Vagina (tissue), 2 donors: ENCODE results near the gene PDCD1. TPM values are rescaled to one million over a fixed set of nuclear protein-coding genes. Genes with fewer than 3 reads are reported as not detected.
A peak's percentile ranks its signal among the peaks of the same experiment; 100 is the strongest.

Experiments
- DNase-seq, 2 donors: peaks; one replicate each; pipeline ENCODE4 v3.0.0-alpha.2; 2017; ENCODE audit errors: extremely low spot score in 2 of 2
- H3K27ac ChIP-seq: fragments of 200-600 bp; sonication (generic); one replicate; pipeline ENCODE4 v1.5.1; 2019
- H3K27me3 ChIP-seq: fragments of 200-600 bp; sonication (generic); one replicate; pipeline ENCODE4 v1.5.1; 2019
- H3K36me3 ChIP-seq, 2 donors: fragments of 200-600 bp; sonication (generic); one replicate each; pipeline ENCODE4 v1.5.1; 2017 to 2019
- H3K4me1 ChIP-seq: fragments of 200-600 bp; sonication (generic); one replicate; pipeline ENCODE4 v1.5.1; 2019
- H3K4me3 ChIP-seq, 2 donors: fragments of 200-600 bp; sonication (generic); 1 replicate in 1 of 2; 2 replicates in 1 of 2; pipeline ENCODE4 v1.5.1; 2016 to 2019
- H3K9me3 ChIP-seq: fragments of 200-600 bp; sonication (generic); one replicate; pipeline ENCODE4 v1.5.1; 2019
- POLR2A ChIP-seq, 2 donors: fragments of 450-650 bp; IDR thresholded peaks; one replicate each; pipeline ENCODE4 v1.6.1; 2017; ENCODE audit warnings: antibody characterized with exemption in 2 of 2, mild to moderate bottlenecking in 2 of 2, moderate library complexity in 2 of 2
- POLR2AphosphoS5 ChIP-seq, 2 donors: sonication (generic); formaldehyde crosslinking; IDR thresholded peaks; one replicate each; pipeline ENCODE4 v1.9.0; 2017; ENCODE audit warnings: antibody characterized with exemption in 2 of 2, mild to moderate bottlenecking in 2 of 2, low read depth in 1 of 2; ENCODE audit not compliant: insufficient read depth in 1 of 2
- intact Hi-C: fragments of 100-400 bp; cut with DNase I; formaldehyde crosslinking; loops from one replicate; pipeline ENCODE4 v1.15.1; 2023
- total RNA-seq: library from RNA; depleted of rRNA; stranded (reverse); fragments of >200 nt; gene quantifications from one replicate; pipeline ENCODE4 v1.2.3, GENCODE V29; 2016
- TF ChIP-seq, protein P1 (sequence below), 3 experiments: fragments of 450-650 bp in 2 of 3; fragments of 200-600 bp in 1 of 3; sonication (generic) in 1 of 3; IDR thresholded peaks; one replicate each; pipeline ENCODE4 v1.5.1; 2017 to 2019; ENCODE audit warnings: antibody characterized with exemption in 3 of 3, mild to moderate bottlenecking in 2 of 3, moderate library complexity in 2 of 3

PDCD1 gene
- total RNA-seq, 1 donor from 2014 or later, result 3.9 TPM

DNA sequence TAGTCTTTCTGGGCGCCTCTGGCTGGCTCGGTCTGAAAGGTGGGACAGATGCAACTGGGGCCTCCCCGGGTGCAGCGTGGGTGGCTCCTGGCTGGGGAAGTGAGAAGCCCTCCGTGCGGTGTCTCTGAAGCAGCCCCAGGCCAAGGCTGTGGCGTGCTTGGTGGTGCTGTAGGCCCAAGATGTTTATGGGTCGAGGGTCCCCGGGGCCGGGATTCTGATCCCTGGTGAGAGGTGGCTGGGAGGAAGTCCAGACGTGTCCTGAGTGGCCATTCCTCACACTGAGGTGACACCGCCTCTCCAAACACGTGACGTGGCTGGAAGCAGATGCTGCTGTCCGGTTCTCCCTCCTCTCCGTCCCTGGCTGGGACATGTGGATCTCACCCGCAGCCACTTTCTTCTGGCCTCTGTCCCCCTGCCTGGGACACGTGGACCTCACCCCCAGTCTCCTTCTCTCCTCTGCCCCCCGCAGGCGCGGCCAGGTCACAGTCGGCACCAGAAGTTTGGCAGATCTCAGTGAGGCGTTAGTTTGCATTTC, 23.5 kb upstream of the PDCD1 start:
- Histone ChIP-seq H3K4me3 (peak overlapping the region; percentile 59 to 64), H3K27me3 (no peaks in the 10 kb centered on the region), H3K36me3 (no peaks in the 10 kb centered on the region), H3K4me1 (peaks cover 22% of the 10 kb centered on the region), H3K27ac (peak overlapping the region; percentile 84), H3K9me3 (no peaks in the 10 kb centered on the region)
- DNase-seq, result peak in 1 of 2 donors; percentile 94
- intact Hi-C loops, result no loop called here
- TF ChIP-seq POLR2AphosphoS5 (IDR thresholded peaks at IDR 0.05; ENCODE audit: insufficient read depth in 1 of 2, low read depth in 1 of 2), result peak in 1 of 2 donors; percentile 42
- no peak for TF ChIP-seq POLR2A (IDR thresholded peaks at IDR 0.05)
- TF ChIP-seq, protein P1, sequence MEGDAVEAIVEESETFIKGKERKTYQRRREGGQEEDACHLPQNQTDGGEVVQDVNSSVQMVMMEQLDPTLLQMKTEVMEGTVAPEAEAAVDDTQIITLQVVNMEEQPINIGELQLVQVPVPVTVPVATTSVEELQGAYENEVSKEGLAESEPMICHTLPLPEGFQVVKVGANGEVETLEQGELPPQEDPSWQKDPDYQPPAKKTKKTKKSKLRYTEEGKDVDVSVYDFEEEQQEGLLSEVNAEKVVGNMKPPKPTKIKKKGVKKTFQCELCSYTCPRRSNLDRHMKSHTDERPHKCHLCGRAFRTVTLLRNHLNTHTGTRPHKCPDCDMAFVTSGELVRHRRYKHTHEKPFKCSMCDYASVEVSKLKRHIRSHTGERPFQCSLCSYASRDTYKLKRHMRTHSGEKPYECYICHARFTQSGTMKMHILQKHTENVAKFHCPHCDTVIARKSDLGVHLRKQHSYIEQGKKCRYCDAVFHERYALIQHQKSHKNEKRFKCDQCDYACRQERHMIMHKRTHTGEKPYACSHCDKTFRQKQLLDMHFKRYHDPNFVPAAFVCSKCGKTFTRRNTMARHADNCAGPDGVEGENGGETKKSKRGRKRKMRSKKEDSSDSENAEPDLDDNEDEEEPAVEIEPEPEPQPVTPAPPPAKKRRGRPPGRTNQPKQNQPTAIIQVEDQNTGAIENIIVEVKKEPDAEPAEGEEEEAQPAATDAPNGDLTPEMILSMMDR (IDR thresholded peaks at IDR 0.05), result no peak

DNA sequence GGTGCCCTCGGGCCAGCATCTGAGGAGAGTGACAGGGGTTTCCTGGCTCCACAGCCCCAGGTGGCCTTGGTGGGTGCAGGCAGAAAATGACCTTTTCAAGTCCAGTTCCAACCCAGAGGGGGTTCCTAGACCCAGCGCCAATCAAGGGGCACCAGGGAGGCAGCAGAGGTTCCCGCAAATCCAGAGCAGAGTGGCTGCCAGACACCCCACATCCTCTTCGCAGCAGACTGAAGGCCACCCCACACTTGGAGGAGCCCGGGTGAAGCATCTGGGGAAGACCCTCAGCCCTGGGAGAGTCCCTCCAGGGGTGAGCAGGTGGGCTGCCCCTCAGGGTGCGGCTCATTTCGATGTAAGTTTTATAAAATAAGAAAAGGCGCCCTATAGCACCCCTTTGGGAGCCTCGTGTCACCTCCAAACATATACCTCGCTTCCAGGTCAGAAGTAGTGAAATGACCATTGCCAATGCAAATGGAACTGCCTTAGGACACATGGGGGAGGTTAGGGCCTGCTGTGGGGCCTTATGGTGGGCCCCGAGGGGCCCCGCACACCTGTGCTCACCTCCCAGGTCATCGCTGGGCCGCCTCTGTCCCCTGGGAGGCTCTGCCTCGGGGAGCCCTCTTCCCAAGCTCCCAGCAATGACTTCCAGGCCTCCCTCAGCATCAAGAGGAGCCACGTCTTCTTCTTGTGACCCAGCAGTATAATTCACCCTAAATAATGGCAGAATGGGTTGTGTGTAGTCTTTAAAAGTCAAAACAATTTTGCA, 21.8 kb upstream of the PDCD1 start:
- Histone ChIP-seq H3K36me3 (no peaks in the 10 kb centered on the region), H3K27ac (peak overlapping the region; percentile 84), H3K4me1 (peaks cover 22% of the 10 kb centered on the region), H3K9me3 (no peaks in the 10 kb centered on the region), H3K27me3 (no peaks in the 10 kb centered on the region), H3K4me3 (peak overlapping the region; percentile 59 to 64)
- TF ChIP-seq POLR2AphosphoS5 (IDR thresholded peaks at IDR 0.05; ENCODE audit: insufficient read depth in 1 of 2, low read depth in 1 of 2), result no peak
- TF ChIP-seq, protein P1 (IDR thresholded peaks at IDR 0.05), result no peak
- no peak for TF ChIP-seq POLR2A (IDR thresholded peaks at IDR 0.05)
- intact Hi-C loops, result no loop called here
- no peak for DNase-seq

DNA sequence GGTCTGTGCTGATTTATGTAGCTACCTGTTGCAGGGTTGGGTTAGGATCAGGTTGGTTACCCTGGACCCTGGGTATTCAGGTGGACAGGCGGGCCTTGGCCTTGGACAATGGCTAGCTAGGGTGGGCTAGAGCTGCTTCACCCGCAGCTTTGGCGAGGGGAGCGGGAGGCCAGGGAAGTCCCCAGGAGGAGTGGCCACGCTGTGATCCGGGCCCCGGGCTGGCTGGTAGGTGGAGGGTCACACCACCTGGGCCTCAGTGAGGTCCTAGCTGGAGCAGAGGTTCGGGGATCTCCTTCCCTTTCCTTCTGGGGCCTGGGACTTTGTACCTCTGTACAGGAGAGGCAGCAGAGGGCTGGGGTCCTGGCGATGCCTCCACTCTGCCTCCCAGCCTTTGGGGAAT, 20.6 kb upstream of the PDCD1 start:
- Histone ChIP-seq H3K36me3 (no peaks in the 10 kb centered on the region), H3K4me1 (peaks cover 22% of the 10 kb centered on the region), H3K27ac (no peak overlapping the region), H3K9me3 (no peaks in the 10 kb centered on the region), H3K4me3 (no peak overlapping the region), H3K27me3 (no peaks in the 10 kb centered on the region)
- TF ChIP-seq, protein P1 (IDR thresholded peaks at IDR 0.05), result no peak
- TF ChIP-seq POLR2AphosphoS5 (IDR thresholded peaks at IDR 0.05; ENCODE audit: insufficient read depth in 1 of 2, low read depth in 1 of 2) (no peak), POLR2A (IDR thresholded peaks at IDR 0.05) (no peak)
- intact Hi-C loops, result loop anchor here (10.0 kb wide), 1 partner anchor 135 kb away; no protein-coding TSS in a partner anchor
- no peak for DNase-seq

DNA sequence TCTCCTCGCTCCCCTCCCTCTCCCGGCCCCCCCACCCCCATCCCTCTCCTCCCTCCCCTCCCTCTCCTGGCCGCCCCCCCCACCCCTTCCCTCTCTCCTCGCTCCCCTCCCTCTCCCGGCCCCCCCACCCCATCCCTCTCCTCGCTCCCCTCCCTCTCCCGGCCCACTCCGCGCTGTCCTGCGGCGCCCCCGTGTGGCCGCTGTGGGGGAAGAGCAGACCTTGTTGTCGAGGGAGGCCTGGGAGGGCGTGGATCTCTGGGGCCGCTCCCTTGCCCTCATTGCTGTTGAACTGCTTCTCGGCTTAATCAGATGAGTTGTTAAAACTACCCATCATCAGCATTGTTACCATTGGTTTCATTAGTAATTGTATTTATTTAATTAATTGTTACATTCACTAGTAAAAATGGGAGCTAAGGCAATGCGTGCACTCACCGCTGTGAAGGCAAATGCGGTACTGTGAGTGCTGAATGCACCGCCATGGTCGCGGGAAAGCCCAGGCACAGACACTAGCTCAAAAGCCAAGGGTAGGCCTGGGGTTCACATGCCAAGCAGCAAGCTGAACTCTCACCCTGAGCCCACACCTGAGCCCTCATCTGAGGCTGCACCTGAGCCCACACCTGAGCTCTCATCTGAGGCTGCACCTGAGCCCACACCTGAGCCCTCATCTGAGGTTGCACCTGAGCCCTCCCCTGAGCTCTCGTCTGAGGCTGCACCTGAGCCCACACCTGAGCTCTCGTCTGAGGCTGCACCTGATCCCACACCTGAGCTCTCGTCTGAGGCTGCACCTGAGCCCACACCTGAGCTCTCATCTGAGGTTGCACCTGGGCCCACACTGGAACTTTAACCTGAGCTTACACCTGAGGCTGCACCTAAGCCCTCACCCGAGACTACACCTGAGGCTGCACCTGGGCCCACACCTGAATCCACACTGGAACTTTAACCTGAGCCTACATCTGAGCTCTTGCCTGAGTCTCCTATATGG, 19.6 kb upstream of the PDCD1 start:
- TF ChIP-seq POLR2A (IDR thresholded peaks at IDR 0.05), result no peak
- no peak for TF ChIP-seq POLR2AphosphoS5 (IDR thresholded peaks at IDR 0.05; ENCODE audit: insufficient read depth in 1 of 2, low read depth in 1 of 2)
- TF ChIP-seq, protein P1 (IDR thresholded peaks at IDR 0.05), result peak in 2 of 3 experiments; percentile 39 to 58

More for the DNA sequence above, 19.6 kb upstream of the PDCD1 start:
- no peaks in the 10 kb centered on the region for H3K36me3 ChIP-seq
- no peak overlapping the region for H3K4me3 ChIP-seq
- H3K4me1 ChIP-seq, result peaks cover 22% of the 10 kb centered on the region
- DNase-seq, result no peak
- H3K9me3 ChIP-seq, result no peaks in the 10 kb centered on the region
- intact Hi-C loops, result loop anchor here (10.0 kb wide), 1 partner anchor 133 kb away; no protein-coding TSS in a partner anchor
- no peaks in the 10 kb centered on the region for H3K27me3 ChIP-seq
- H3K27ac ChIP-seq, result no peak overlapping the region
